NCI-H187 treated with DMSO at 0.1 percent for 48 hours (cell line): ENCODE results near the gene DEFB118.
"Not testable (repeated sequence)": the region's sequence is repeated elsewhere in the genome, so short reads cannot be mapped to it uniquely, and the experiment has no call there.

ENCODE experiments used
- DNase-seq: peaks from one replicate; lab custom pipeline; 2025; lab: John Stamatoyannopoulos, UW

Gene DEFB118, protein sequence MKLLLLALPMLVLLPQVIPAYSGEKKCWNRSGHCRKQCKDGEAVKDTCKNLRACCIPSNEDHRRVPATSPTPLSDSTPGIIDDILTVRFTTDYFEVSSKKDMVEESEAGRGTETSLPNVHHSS

DNA sequence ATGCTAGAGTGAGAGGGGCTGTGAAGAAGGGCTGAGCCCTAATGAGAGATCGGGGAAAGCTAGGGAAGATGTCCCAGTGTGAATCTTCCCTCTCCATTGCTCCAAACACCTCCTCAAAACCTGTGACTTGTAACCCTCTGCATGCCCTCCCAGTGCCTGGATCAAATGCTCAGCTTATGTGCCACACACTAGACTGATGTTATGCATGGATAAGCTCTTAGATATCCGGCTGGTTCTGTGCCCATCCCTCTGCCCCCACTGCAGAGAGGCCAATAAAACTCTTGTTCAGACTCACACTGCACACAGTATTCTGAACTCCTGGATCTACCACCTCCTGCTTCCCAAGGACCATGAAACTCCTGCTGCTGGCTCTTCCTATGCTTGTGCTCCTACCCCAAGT lies at the start of gene DEFB118:
Gene DEFB118 (plus strand): TSS at position 301 of the 400 bp plus-strand sequence. CDS start 50 bp downstream, at position 351.
- DNase-seq = no peak

DNA sequence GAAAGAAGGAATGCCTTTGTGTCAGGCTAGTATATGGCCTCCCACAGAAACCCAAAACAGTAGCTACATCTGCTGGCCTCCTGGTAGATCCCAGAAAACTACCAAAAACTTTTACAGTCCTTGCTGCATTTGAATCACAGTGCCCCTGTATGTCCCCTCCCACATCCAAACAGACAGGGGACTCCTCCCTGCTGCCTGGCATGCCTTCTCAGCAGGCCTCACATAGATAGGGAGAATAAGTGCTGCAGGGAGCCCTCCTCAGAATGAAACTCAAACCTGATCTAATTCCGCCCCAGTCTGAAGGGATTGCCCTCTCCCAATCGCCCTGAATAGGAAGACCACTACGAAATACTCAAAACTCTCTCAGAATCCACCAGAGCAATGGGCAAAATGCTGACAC lies 45.9 kb upstream of the DEFB118 start:
- DNase-seq = no peak

DNA sequence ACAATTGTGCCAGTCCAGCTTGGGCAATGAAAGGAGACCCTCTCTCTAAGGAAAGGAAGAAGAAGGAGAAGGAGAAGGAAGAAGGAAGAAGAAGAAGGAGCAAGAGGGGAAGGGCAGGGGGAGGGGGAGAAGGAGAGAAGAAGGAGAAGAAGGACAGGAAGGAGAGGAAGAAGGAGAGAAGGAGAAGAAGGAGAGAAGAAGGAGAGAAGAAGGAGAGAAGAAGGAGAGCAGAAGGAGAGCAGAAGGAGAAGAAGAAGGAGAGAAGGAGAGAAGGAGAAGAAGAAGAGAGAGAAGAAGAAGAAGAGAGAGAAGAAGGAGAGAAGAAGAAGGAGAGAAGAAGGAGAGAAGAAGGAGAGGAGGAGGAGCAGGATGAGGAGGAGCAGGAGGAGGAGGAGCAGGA lies 37.5 kb upstream of the DEFB118 start:
- DNase-seq = no peak

DNA sequence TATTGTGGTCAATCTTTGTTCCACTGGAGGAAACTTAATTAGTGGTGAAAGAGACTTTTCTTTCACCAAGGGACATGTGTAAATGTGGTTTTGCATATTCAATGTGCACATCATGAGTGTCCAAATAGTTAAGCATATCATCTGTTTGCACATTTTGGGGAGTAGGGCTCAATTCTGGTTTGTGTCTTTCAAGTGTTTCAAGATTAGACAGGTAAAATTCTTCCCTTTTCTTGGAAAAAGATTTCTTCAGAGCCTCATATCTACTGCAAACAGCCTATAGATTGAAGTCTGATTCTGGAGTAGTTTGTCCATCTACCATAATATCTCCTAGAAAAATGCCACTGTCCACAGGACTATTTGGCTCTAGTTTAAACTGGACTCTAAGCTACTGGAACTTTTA lies 26.9 kb upstream of the DEFB118 start:
- no peak for DNase-seq

DNA sequence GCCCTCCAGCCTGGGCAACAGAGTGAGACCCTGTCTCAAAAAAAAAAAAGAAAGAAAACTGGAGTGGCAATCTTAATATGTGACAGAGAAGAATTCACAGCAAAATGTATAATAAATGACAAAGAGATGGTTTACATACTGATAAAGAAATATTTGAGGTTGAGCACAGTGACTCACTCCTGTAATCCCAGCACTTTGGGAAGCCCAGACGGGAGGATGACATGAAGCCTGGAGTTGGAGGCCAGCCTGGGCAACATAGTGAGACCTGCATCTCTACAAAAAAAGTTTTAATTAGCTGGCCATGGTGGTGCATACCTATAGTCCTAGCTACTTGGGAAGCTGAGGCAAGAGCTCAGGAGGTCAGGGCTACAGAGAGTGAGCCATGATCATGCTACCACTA lies 12.4 kb upstream of the DEFB118 start:
- DNase-seq = no peak

DNA sequence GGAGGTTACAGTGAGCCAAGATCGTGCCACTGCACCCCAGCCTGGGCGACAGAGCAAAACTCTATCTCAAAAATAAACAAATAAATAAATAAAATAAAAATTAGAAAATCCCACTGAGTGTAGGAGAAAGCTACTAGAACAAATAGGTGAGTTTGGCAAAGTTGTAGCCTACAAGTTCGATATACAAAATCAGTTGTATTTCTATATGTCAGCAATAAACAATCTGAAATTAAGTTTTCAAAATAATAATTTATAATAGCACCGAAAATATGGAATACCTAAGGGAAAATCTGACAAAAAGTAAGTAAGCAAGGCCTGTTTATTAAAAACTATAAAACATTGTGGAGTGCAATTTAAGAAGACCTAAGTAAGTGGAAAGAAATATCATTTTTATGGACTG lies 5.1 kb upstream of the DEFB118 start:
- no peak for DNase-seq

DNA sequence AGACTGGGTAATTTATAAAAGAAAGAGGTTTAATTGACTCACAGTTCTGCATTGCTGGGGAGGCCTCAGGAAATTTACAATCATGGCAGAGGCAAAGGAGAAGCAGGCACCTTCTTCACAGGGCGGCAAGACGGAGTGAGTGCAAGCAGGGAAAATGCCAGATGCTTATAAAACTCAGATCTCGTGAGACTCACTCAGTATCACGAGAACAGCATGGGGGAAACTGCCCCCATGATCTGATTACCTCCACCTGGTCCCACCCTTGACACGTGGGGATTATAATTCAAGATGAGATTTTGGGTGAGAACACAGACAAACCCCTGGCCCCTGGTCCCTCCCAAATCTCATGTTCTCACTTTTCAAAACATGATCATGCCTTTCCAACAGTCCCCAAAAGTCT lies 4.1 kb upstream of the DEFB118 start:
- DNase-seq = not testable (repeated sequence)

DNA sequence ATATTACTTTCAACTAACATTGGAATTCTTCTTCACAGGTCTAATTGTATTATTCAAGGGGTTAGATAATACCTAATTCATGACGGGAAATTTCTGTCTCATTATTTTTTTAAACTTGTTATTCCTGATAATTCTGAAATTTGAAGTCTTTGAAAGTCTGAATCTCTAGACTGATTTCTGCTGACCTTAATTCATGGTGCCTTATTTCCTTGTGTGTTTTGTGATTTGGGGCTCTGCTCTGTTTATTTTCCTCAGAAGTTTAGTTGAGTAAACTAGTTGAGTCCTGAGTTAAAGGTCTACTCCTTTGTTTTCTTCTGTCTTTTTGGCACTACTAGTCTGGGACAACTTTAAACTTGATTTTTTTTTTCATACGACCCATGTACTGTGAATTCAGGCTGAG lies 5.9 kb downstream of the DEFB118 start:
- DNase-seq = no peak

DNA sequence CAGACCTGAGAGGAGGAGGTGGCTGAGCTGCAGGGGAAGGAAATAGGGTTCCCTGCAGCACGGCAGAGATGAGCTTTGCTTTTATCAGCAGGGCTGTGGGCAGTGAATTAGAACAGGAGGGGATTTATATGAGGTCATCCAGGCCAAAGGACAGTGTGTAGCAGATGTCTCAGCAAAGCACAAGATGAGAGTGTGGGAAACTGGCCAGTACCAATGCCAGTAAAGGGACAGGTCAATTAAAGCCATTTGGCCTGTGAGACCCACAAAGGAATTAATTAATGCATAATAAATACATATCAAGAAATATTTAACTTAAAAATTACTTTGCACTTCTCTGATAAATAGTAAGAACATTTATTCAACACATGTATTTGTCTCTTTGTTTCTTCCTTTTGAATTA lies 22.1 kb downstream of the DEFB118 start, which contains the start of gene DEFB119:
Gene DEFB119 (minus strand): TSS at position 101 of the 400 bp plus-strand sequence. CDS start 107 bp downstream, outside the sequence.
- DNase-seq = no peak

DNA sequence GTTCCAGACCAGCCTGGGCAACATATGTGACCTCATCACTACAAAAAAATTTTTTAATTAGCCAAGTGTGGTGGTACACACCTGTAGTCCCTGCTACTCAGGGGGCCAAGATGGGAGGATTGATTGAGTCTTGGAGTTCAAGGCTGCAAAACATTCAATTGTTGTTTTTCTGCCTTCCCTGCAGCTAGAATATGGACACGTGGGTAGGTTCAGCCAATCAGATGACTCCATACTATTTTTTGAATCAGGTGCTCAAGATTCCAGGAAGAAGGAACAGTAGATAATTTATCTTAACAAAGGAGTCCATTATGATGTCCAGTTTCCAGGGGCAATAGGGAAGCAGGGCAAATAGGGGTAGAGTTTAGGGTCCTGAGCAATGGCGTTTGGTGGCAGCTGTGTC lies 24.4 kb downstream of the DEFB118 start:
- no peak for DNase-seq

DNA sequence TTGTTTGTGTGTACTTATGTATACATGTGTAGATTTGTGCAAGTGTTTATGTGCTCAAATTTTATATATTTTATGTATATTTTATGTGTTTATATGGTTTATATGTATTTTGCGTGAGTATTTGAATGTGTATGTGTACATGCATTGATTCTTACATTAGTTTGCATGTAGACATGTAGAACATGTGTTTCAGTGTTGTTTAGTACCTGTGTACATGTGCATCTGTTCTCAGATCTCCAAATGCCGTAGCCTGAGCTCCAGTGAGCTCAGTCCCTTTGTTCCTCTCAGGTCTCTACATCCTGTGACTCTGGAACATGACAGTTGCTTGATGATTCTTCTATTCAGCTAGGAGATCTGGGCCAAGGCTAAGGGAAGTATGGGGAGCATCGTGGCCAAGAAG lies 26.5 kb downstream of the DEFB118 start:
- DNase-seq = no peak

DNA sequence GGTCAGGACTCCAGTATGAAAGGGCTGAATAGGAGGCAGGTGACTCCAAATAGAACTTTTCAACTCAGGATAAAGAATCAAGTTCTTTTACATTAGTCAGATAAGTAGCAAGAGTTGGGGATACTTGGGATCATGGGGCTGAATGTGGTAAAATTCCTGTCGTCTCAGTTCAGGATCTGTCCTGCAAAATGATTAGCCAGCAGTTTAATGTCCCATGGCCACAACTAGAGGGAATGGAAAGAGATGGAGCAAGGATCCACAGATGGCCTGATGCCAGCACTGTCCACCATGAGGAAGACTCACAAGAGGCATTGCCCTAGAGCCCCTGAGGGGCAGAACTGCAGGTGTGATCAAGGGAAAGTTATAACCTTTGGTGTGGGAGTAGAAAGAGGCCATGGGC lies 35.5 kb downstream of the DEFB118 start:
- DNase-seq = no peak

DNA sequence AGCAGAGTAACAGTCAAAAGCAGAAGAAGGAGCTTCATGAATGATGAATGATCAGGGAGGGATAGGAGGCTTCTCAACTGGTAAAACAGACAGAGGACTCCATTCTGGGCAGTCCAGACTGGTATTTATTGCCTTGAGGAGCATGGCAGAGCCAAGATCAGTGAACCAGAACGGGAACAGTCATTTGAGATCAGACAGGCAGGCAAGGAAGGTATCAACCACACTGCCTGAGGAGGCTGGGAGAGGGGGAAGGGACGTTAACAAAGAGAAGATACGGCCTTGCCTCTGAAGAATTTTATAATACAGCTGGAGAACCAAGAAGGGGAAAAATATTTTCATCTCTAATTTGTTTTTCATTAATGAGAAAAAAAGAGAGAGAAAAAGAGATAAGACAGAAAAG lies 37.7 kb downstream of the DEFB118 start, which contains the start of gene DEFB121:
Gene DEFB121 (minus strand): TSS at position 101 of the 400 bp plus-strand sequence. CDS start 63 bp downstream, at position 38.
- no peak for DNase-seq

DNA sequence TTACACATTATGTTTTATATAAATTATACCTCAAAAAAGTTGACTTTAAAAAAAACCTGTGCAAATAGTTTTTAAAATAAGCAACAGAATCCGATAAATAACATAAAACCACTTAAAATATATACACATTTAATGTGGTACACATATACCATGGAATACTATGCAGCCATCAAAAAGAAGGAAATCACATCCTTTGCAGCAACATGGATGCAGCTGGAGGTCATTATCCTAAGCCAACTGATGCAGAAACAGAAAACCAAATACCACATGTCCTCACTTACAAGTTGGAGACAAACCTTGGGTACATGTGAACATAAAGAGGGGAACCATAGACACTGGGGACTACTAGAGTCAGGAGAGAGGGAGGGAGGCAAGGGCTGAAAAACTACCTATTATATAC lies 41.6 kb downstream of the DEFB118 start:
- no peak for DNase-seq

DNA sequence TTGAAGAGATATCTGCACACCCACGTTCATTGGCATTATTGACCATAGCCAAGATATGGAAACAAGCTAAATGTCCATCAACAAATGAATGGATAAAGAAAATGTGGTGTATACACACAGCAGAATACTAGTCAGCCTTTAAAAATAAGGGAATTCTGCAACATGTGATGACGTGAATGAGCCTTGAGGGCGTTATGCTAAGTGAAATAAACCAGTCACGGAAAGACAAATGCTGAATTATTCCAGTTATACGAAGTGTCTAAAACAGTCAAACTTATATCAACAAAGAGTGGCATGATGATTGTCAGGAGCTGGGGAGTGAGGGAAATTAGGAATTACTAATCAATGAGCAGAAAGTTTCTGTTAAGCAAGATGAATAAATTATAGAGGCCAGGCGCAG lies 46.0 kb downstream of the DEFB118 start:
- DNase-seq = no peak

DNA sequence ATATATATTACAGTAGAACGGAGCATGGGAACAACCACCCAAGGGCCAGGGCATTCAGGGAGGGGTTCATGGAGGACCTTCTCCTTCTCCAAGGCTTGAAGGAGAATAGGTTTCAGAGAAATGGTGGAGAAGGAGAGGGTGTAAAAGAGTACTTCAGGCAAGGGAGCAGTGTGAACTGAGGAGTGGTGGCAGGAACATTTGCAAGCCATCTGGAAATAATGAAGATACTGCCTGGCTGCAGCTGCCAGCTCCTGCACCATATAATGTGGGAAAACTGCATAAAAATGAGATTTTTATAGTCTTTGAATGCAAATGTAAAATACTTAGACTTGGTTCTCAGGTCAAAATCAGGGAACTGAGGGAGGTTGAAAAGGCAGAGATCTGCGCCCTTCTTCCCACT lies 47.3 kb downstream of the DEFB118 start:
- no peak for DNase-seq

DNA sequence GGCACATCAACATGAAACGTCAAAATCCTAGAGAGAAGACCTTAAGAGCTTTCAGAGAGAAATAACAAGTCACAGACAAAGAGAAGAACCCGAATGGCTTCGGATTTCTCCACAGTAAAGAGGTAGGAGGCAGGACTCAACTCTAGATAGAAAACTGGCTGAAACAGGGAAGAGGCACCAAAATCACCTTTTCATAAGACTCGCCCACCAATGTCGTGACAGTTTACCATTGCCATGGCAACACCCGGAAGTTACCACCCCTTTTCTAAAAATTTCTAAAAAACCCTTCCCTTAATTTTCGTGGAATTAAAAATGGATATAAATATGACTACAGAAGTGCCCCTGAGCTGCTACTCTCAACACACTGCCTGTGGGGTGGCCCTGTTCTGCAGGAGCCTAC lies 49.9 kb downstream of the DEFB118 start:
- DNase-seq = no peak
